DMS153 (cell line): ENCODE data around the gene SRSF1.
"Not testable (repeated sequence)": the region's sequence is repeated elsewhere in the genome, so short reads cannot be mapped to it uniquely, and the experiment has no call there.

Experiments used
- DNase-seq: peaks from one replicate; lab custom pipeline; 2025; lab: John Stamatoyannopoulos, UW

The SRSF1 gene

DNA sequence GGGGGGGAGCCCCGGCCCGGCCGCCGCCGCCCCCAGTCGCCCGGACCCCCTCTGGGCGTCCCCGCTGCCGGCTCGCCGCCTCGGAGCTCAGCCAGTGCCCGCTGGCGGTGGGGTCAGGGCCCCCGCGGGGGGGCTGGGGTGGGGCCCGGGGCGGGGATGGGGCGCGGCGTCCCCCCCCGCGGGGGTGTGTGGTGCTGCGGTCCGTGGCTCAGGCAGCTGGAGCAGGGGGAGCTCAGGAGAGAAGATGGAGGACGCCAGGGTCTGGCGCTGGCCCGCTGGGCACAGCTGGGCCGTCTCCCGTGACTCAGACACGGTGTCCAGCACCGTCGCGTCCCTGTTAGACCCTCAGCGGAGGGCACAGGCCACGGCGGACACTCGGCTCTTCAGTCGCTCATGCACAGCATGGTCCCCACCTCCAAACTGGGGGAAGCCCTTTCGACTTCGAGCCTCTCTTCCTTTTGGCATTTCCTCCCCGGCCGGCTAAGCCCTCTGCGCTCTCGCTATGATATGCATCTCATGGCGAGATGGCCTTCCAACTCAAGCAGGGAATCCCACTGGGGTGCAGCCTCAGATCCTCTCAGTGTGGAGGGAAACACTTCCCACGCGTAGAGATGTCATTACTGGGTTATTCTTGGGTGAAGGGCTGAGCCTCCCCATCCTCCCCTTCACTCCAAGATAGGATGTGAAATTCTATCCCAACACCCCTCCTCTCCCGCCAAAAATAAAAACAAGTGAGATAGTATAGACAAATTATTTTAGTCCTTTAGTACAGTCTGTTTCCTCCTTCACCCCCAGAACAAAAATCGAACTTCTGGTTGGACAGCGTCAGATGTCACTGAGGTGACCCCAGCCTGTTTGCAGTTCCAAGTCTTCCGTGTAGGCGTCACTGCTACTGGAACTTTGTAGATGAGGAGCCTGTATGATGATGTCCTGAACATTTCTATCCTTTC is 18.5 kb downstream of the SRSF1 start:
- peak; percentile 39 for DNase-seq

DNA sequence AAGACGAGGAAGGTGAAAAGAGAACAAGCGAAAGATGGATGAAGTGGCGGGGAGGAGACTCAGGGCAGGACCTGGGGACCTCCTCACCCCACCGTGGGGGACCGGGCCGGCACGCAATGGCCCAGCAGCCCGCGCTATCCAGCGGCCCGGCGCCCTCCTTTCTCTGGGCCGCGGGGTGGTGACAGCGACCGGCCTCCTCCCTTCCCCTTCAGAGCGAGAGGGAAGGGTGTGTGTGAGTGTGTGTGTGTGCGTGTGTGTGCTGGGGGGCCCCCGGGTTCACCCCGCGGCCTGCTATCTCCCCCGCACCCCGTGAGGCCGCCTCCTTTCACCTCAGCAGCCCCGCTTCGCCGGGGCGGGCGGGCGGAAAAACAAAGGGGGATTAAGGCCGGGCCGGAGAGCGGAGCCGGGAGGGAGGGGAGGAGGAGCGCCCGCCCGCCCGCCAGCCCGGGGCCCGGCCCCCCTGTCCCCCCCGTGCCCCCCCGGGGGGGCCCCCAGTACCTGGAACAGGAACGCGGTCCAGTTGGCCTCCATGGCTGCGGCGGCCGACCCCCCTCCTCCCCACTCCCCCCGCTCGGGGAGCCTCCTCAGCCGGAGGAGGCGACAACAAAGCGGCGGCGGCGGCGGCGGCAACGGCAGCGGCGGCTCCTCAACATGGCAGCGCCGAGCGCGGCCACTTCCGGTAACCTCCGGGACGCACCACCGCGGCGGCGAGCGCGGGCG is 19.3 kb downstream of the SRSF1 start, which contains the start of gene VEZF1:
VEZF1 (minus strand) TSS at position 674 of the 720 bp plus-strand sequence; CDS start at position 531, 143 bp downstream.
- peak; percentile 34 for DNase-seq

DNA sequence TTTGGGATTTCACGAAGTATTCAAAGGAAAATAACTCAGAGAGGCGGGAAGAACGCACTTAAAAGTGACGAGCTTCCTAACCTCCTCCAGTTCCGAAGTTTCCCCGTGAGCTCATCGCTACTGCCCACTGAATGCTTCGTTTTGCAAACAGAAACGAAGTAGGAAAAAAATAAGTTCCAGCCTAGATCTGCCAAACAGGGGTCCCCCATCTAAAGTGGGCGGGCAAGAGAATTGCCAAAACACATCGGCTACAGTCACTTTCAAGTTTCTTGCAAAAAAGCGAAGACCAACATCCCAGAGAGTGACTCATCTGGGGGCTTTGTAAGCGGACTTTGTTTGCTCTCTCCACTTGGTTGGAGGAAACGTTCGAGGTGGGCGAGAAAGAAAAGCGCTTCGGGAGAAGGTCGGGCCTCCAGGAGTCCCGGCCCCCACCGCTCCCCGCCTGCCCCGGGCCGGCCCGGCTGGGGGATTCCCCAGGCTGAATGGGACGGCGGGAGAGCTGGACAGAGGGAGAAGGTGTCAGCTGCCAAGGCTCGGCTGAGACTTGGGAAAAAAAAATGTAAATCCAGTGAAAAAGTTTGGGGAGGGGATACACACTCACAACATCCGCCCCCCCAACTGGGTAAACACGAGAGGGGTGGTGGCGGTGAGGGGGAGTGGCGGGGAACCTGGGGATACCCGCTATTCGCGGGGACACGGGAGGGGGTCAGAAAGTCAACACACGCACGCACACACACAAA is 20.0 kb downstream of the SRSF1 start:
- no peak for DNase-seq

DNA sequence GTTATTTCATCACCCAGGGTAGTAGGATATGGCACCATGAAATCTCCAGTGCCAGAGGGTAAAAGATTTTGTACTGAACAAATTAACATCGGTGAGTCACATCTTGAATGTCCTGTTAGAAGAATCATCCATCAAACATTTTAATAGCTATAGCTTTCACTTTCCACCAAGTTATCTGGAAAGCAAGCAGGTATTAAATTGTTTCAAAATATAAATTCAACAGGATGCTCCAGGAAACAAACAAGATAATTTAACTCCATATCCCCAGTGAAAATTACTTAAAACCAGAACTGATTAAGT is 21.4 kb downstream of the SRSF1 start:
- DNase-seq: no peak

GRCh38 chr17:57984936-57985674 is 21.9 kb downstream of the SRSF1 start:
- DNase-seq: no peak

DNA sequence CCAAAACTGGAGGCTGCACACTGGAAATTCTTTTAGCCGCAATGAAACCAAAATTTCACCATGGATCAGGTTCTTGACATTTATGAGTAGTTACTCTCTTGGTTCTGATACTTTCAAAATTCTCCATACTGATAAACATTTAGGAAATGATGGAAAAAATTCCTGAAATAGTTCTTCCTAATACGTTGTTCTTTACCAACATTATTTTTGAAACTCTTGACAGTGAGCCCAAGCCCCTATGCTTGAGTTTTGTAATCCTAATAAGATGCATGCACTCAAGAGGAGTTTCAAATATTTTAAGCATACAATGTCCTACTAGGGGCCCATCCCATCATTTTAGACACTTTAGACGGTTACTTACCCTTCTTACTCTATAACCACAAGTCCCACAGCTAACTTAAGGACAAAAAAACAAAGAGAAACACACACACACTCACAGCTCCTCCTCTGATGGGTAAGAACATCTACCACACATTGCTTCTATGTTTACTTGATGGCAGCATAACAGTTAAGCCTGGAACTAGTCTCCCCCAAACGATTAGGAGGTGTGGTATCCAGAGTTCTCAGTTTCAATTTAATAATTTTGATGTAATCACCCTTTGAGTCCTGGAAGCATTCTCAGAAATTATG is 22.7 kb downstream of the SRSF1 start:
- no peak for DNase-seq

DNA sequence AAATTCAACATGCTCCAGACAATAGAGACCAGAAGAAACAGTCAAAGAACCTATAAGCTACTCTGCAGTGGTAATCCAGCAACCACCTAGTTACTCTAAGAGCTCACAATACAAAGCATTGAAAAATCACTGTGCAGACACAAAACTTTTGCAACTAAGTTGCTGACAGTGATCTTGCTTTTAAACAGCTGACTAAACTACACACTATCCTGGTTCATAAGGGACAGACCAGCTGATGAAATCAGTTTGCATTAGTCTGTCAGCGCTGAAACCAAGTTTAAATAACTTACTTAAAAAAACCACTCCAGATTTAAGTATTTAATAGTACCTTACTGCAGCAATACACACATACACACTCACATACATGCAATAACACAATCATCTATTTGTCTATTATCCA is 23.6 kb downstream of the SRSF1 start:
- DNase-seq: no peak

DNA sequence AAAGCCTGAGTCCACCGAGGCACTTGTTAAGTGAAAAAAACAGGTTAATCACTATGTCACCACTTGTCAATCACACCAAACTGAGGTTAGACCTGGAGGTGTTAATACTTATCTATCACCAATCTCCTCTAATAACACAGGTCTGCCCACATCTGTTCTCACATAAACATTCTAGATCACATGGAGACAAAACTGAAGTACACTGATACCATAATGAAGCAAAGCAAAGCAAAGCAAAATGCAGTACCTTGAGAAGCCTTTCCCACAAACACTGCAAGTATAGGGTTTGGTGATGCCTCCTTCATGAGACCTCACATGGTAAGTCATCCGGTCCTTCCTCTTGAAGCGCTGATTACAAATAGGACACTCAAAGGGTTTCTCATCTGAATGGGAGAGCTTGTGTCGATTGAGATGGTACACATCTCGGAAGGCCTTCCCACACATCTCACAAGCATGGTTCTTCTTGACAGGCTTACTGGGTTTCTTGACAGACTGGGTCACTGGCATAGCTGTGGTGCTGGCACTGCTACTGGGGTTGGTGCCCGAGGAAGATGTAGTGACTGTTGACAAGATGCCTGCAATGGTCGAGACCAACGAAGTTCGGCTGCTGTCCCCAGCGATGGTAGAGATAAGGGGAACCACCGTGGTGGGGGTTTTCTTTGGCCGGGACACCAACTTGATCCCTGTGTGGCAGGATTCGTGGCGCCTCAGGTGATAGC is 24.4 kb downstream of the SRSF1 start:
- DNase-seq: no peak

- no peak for DNase-seq
These were observed 26.5 kb downstream of the SRSF1 start for GRCh38 chr17:57980522-57980921.

DNA sequence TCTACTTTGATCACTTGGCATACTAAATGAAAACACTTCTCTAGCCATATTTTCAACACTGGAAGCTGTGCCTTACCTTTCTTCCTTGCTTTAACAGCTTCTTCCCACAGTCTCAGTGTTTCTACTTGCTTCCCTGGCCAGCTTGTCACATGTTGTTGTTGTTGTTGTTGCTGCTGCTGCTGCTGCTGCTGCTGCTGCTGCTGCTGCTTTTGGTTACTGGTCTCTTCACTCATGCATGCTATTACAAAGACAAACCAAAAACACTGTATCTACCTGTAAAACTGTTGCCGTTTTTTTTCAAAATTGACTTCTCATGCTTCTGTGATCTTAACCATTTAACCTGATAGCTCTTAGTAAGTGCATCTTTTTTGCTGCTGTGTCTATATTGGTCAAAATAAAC is 28.0 kb downstream of the SRSF1 start:
- DNase-seq: no peak

GRCh38 chr17:57976594-57976993 is 30.5 kb downstream of the SRSF1 start:
- no peak for DNase-seq

GRCh38 chr17:57975044-57975443 is 32.0 kb downstream of the SRSF1 start:
- no peak for DNase-seq

DNA sequence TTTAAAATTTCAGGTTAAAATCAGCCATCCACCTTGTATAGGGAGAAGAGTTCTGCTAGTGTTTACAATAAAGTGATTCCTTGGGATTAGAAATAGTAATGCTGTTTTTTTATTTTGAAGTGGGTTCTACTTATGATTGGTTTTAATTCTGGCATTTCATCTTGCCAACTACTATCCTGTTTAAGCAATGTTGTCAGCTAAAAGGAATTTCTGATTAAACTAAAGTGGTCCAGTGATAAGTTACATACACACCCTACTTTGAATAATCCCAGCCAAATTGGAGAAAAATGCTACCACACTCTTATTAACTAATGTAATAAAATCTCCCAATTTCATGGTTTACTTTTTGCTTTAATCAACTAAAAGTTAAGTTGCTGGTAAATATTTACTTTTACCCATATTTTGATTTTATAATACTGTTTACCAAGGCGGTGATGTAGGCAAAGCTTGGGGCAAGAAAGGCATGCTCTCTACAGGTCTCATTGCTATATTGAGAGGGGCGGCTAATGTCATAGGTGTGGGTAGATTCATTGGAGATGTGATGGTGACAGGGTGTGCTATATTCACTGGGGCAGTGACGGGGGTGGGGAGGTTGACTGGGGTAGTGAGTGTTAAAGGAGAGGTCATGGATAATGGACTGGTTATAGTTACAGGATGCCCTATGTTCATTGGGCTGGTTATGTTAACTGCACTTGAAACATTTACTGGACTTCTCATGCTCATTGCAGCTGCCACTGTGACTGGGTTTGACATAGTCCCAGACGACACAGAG is 32.8 kb downstream of the SRSF1 start:
- DNase-seq: not testable (repeated sequence)

GRCh38 chr17:57972151-57972550 is 34.9 kb downstream of the SRSF1 start:
- no peak for DNase-seq

DNA sequence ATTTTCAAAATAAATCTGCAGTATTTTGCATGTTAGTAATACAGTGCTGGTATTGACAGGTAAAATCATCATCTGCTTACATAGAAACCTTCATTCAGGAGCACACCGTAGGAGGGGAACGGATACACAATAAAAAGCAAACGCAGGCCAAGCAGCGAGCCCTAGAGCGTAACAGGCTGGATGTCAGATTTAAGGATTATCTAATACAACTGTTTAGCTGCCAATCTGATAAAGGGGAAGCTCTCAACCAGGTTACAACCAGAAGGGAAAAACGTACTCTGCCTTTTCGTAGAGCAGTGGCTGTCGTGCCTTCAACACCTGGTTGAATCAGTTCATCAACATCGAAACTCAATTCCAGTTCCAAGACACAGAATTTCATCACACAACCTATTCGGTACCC is 35.5 kb downstream of the SRSF1 start:
- no peak for DNase-seq

GRCh38 chr17:57970710-57971109 is 36.3 kb downstream of the SRSF1 start:
- DNase-seq: no peak

DNA sequence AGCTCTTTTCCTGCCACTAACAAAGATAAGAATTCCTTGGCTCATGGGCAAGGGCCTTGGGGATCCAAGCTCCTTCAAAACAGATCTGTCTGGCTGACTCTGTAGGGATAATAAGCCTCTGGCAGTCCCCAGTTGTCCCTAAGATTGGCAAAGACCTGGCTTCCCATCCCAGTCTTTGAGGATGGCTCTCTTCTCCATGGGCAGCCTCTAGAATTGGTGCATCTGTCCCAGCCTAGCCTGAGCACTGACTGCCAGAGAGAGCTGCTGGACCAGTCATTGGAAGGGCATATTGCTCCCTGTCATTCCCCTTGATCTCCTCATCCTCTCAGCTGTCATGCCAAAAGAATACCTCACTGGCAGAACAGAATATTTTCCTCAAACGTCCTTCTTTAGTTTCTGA is 38.6 kb downstream of the SRSF1 start:
- DNase-seq: no peak

- DNase-seq: no peak
These were observed 40.2 kb downstream of the SRSF1 start for GRCh38 chr17:57966875-57967274.

- no peak for DNase-seq
These were observed 40.8 kb downstream of the SRSF1 start for GRCh38 chr17:57966246-57966645.
